ENCODE results near the gene LRG1. TPM values are rescaled to one million over a fixed set of nuclear protein-coding genes. Genes with fewer than 3 reads are reported as not detected.

LRG1 gene
- total RNA-seq, 2 donors from 2014 or later, result 2.5 to 3.6 TPM

DNA sequence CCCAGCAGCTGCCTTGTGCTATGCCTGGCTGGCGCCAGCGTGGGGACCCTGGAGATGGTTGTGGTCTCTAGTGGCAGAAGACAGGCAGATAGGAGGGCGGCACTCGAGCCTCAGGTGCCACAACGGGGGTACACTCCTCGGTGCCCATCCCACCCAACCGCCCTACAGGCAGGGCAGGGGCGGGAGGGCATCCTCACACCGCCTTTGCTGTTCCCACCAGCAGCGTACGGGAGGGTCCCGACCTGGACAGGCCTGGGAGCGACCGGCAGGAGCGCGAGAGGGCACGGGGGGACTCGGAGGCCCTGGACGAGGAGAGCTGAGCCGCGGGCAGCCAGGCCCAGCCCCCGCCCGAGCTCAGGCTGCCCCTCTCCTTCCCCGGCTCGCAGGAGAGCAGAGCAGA lies 38.1 kb downstream of the LRG1 start:
- DNase-seq (ENCODE audit: low spot score), result no peak
- TF ChIP-seq POLR2AphosphoS5 (IDR thresholded peaks at IDR 0.05), result no peak
- TF ChIP-seq, protein P1, sequence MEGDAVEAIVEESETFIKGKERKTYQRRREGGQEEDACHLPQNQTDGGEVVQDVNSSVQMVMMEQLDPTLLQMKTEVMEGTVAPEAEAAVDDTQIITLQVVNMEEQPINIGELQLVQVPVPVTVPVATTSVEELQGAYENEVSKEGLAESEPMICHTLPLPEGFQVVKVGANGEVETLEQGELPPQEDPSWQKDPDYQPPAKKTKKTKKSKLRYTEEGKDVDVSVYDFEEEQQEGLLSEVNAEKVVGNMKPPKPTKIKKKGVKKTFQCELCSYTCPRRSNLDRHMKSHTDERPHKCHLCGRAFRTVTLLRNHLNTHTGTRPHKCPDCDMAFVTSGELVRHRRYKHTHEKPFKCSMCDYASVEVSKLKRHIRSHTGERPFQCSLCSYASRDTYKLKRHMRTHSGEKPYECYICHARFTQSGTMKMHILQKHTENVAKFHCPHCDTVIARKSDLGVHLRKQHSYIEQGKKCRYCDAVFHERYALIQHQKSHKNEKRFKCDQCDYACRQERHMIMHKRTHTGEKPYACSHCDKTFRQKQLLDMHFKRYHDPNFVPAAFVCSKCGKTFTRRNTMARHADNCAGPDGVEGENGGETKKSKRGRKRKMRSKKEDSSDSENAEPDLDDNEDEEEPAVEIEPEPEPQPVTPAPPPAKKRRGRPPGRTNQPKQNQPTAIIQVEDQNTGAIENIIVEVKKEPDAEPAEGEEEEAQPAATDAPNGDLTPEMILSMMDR (IDR thresholded peaks at IDR 0.05), result no peak
- TF ChIP-seq POLR2A (IDR thresholded peaks at IDR 0.05), result no peak
- WGBS, result 90% methylated on average over 25 of the region's 25 CpGs
- Histone ChIP-seq H3K9me3 (no peaks in the 10 kb centered on the region), H3K27me3 (replicated peaks; ENCODE audit: insufficient read depth) (no peaks in the 10 kb centered on the region), H3K4me1 (replicated peaks) (no peaks in the 10 kb centered on the region), H3K27ac (no peak overlapping the region), H3K36me3 (peaks cover 3 to 9% of the 10 kb centered on the region in 2 donors), H3K4me3 (no peak overlapping the region)
- intact Hi-C loops (cut with DNase I), result no loop called here

GRCh38 chr19:4500841-4501591 lies 38.8 kb downstream of the LRG1 start:
- no peaks in the 10 kb centered on the region for H3K9me3 ChIP-seq
- H3K4me1 ChIP-seq (replicated peaks), result no peaks in the 10 kb centered on the region
- no peaks in the 10 kb centered on the region for H3K27me3 ChIP-seq (replicated peaks; ENCODE audit: insufficient read depth)
- no peak overlapping the region for H3K4me3 ChIP-seq
- intact Hi-C loops (cut with DNase I), result no loop called here
- no peak for DNase-seq (ENCODE audit: low spot score)
- 90% methylated on average over 28 of the region's 29 CpGs for WGBS
- no peak overlapping the region for H3K27ac ChIP-seq
- peaks cover 3 to 16% of the 10 kb centered on the region in 2 donors for H3K36me3 ChIP-seq
- no peak for TF ChIP-seq POLR2A (IDR thresholded peaks at IDR 0.05)
- TF ChIP-seq POLR2AphosphoS5 (IDR thresholded peaks at IDR 0.05), result no peak
- TF ChIP-seq, protein P1 (IDR thresholded peaks at IDR 0.05), result no peak

DNA sequence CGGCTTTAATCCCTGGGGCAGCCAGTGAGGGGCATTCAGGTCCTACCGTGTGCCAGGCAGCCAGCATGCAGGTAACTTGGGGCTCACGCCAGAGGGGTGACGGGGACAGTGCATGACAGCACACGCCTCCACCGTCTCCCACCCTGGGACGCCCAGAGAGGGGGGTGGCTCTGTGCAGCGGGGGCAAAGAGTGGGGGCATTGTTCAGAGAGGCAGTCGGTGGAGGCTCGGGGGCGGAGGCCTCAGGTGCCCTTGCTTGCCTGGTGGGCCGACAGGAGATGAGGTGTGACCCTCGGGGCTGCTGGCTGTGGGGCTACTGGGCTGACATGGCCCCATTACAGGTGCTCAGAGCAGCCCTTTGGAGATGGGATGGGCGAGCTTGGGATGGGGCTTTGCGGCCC lies 40.0 kb downstream of the LRG1 start:
- peaks cover 3 to 19% of the 10 kb centered on the region in 2 donors for H3K36me3 ChIP-seq
- H3K4me3 ChIP-seq, result no peak overlapping the region
- intact Hi-C loops (cut with DNase I), result no loop called here
- TF ChIP-seq, protein P1 (IDR thresholded peaks at IDR 0.05), result no peak
- TF ChIP-seq POLR2A (IDR thresholded peaks at IDR 0.05), result no peak
- no peak for TF ChIP-seq POLR2AphosphoS5 (IDR thresholded peaks at IDR 0.05)
- H3K4me1 ChIP-seq (replicated peaks), result no peaks in the 10 kb centered on the region
- no peak overlapping the region for H3K27ac ChIP-seq
- WGBS, result 85% methylated on average over 15 of the region's 15 CpGs
- no peaks in the 10 kb centered on the region for H3K27me3 ChIP-seq (replicated peaks; ENCODE audit: insufficient read depth)
- no peaks in the 10 kb centered on the region for H3K9me3 ChIP-seq
- no peak for DNase-seq (ENCODE audit: low spot score)

GRCh38 chr19:4499318-4499717 lies 40.5 kb downstream of the LRG1 start:
- peaks cover 3 to 23% of the 10 kb centered on the region in 2 donors for H3K36me3 ChIP-seq
- TF ChIP-seq POLR2AphosphoS5 (IDR thresholded peaks at IDR 0.05) (no peak), POLR2A (IDR thresholded peaks at IDR 0.05) (no peak)
- TF ChIP-seq, protein P1 (IDR thresholded peaks at IDR 0.05), result no peak
- no peak overlapping the region for H3K4me3 ChIP-seq
- H3K27ac ChIP-seq, result no peak overlapping the region
- 92% methylated on average over 23 of the region's 23 CpGs for WGBS
- intact Hi-C loops (cut with DNase I), result no loop called here
- DNase-seq (ENCODE audit: low spot score), result no peak
- no peaks in the 10 kb centered on the region for H3K9me3 ChIP-seq
- no peaks in the 10 kb centered on the region for H3K4me1 ChIP-seq (replicated peaks)
- no peaks in the 10 kb centered on the region for H3K27me3 ChIP-seq (replicated peaks; ENCODE audit: insufficient read depth)

GRCh38 chr19:4498694-4499093 lies 41.1 kb downstream of the LRG1 start:
- no peak overlapping the region for H3K27ac ChIP-seq
- no peak for TF ChIP-seq POLR2A (IDR thresholded peaks at IDR 0.05)
- no peak for TF ChIP-seq POLR2AphosphoS5 (IDR thresholded peaks at IDR 0.05)
- TF ChIP-seq, protein P1 (IDR thresholded peaks at IDR 0.05), result no peak
- intact Hi-C loops (cut with DNase I), result no loop called here
- H3K27me3 ChIP-seq (replicated peaks; ENCODE audit: insufficient read depth), result no peaks in the 10 kb centered on the region
- H3K9me3 ChIP-seq, result no peaks in the 10 kb centered on the region
- H3K4me1 ChIP-seq (replicated peaks), result no peaks in the 10 kb centered on the region
- no peak for DNase-seq (ENCODE audit: low spot score)
- WGBS, result 92% methylated on average over 12 of the region's 12 CpGs
- peaks cover 8 to 29% of the 10 kb centered on the region in 2 donors for H3K36me3 ChIP-seq
- H3K4me3 ChIP-seq, result no peak overlapping the region
